ENCODE results near the gene SBK3. TPM values are rescaled to one million over a fixed set of nuclear protein-coding genes. Genes with fewer than 3 reads are reported as not detected.

The SBK3 gene, protein sequence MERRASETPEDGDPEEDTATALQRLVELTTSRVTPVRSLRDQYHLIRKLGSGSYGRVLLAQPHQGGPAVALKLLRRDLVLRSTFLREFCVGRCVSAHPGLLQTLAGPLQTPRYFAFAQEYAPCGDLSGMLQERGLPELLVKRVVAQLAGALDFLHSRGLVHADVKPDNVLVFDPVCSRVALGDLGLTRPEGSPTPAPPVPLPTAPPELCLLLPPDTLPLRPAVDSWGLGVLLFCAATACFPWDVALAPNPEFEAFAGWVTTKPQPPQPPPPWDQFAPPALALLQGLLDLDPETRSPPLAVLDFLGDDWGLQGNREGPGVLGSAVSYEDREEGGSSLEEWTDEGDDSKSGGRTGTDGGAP
- 2.7 TPM for polyA plus RNA-seq (2013, experiment 1 of 4)
- 4.7 TPM for polyA plus RNA-seq (2013, experiment 2 of 4)
- 2.4 TPM for polyA plus RNA-seq (2013, experiment 3 of 4)
- polyA plus RNA-seq (2013, experiment 4 of 4): 3.5 TPM

- Histone ChIP-seq H3K9me3 (ENCODE audit: control insufficient read depth, low read length) (no peaks in the 10 kb centered on the region), H3K4me1 (ENCODE audit: control insufficient read depth, insufficient read depth, low read length) (peaks cover 38% of the 10 kb centered on the region), H3K36me3 (ENCODE audit: control insufficient read depth, insufficient read depth, low read length) (no peaks in the 10 kb centered on the region), H3K27ac (ENCODE audit: insufficient read depth, low read depth, low read length, poor library complexity, severe bottlenecking) (no peak within 1 kb of the TSS), H3K27me3 (ENCODE audit: control insufficient read depth, insufficient read depth, low read length, poor library complexity, severe bottlenecking) (no peaks in the 10 kb centered on the region), H3K4me3 (ENCODE audit: insufficient read depth, low read depth, low read length) (no peak within 1 kb of the TSS)
- whole genome bisulfite sequencing, 2 experiments: 90 to 91% methylated on average over 10 of the region's 10 CpGs
These were observed at the start of gene SBK3 for GRCh38 chr19:55545443-55545842. SBK3 (minus strand) TSS chr19:55545543; CDS start chr19:55545543, 0 bp downstream.

DNA sequence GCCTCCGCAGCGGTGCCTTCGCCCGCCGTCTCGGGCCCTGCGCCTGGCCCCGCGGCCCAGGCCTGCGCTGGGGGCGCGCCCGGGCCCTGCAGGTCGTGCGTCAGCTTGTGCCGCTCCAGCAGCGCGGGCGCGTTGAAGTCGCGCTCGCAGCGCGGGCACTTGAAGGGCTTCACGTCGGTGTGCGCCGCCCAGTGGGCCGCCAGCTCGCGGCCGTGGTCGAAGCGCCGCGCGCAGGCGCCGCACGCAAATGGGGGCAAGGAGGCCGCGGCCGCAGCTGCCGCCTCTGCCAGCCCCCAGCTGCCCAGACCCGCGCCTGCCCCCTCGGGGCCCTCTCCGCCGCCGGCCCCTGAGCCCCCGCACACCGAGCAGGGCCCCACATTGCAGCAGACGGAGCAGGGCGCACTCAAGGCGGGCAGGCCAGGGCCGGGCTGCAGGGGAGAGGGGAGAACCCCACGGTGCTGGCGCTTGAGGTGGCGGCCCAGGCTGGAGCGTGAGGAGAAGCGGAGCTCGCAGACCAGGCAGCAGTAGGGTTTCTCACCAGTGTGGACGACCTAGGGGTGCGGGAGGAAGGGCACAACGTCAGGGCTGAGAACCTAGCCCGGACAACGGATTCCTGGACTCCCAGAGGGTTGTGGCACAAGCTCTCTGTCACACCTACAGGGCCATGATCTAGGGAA is 47.9 kb upstream of the SBK3 start:
- Histone ChIP-seq H3K27ac (ENCODE audit: insufficient read depth, low read depth, low read length, poor library complexity, severe bottlenecking) (no peak overlapping the region), H3K4me3 (ENCODE audit: insufficient read depth, low read depth, low read length) (no peak overlapping the region), H3K27me3 (ENCODE audit: control insufficient read depth, insufficient read depth, low read length, poor library complexity, severe bottlenecking) (no peaks in the 10 kb centered on the region), H3K4me1 (ENCODE audit: control insufficient read depth, insufficient read depth, low read length) (peaks cover 17% of the 10 kb centered on the region), H3K9me3 (ENCODE audit: control insufficient read depth, low read length) (no peaks in the 10 kb centered on the region), H3K36me3 (ENCODE audit: control insufficient read depth, insufficient read depth, low read length) (peaks cover 17% of the 10 kb centered on the region)
- 96 to 97% methylated on average over 68 of the region's 68 CpGs for WGBS, 2 experiments

GRCh38 chr19:55592391-55593090 is 47.2 kb upstream of the SBK3 start:
- WGBS, 2 experiments: 97% methylated on average over 73 of the region's 73 CpGs
- Histone ChIP-seq H3K36me3 (ENCODE audit: control insufficient read depth, insufficient read depth, low read length) (peaks cover 17% of the 10 kb centered on the region), H3K9me3 (ENCODE audit: control insufficient read depth, low read length) (no peaks in the 10 kb centered on the region), H3K27me3 (ENCODE audit: control insufficient read depth, insufficient read depth, low read length, poor library complexity, severe bottlenecking) (no peaks in the 10 kb centered on the region), H3K27ac (ENCODE audit: insufficient read depth, low read depth, low read length, poor library complexity, severe bottlenecking) (no peak overlapping the region), H3K4me1 (ENCODE audit: control insufficient read depth, insufficient read depth, low read length) (peaks cover 10% of the 10 kb centered on the region), H3K4me3 (ENCODE audit: insufficient read depth, low read depth, low read length) (no peak overlapping the region)

- H3K27ac ChIP-seq (ENCODE audit: insufficient read depth, low read depth, low read length, poor library complexity, severe bottlenecking): no peak overlapping the region
These were observed 46.2 kb upstream of the SBK3 start for GRCh38 chr19:55591555-55591954.

DNA sequence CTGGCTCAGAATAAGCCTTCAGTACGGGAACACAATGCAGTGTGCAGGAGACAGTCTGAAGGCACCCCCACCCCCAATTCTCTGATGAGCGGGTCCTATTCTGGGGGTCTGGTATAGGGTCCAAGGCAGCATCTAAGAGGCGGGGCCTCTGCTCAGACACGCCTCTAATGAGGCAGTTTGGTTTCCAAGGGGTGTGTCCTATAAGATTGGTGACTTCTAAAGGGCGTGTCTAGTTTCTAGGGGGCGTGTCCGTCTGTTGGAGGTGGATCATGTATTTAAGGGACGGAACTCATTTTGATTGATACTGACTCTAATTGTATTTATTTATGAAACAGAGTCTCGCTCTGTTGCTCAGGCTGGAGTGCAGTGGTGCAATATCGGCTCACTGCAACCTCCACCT is 45.3 kb upstream of the SBK3 start:
- Histone ChIP-seq H3K27ac (ENCODE audit: insufficient read depth, low read depth, low read length, poor library complexity, severe bottlenecking) (no peak overlapping the region), H3K36me3 (ENCODE audit: control insufficient read depth, insufficient read depth, low read length) (peaks cover 13% of the 10 kb centered on the region), H3K4me1 (ENCODE audit: control insufficient read depth, insufficient read depth, low read length) (peaks cover 9% of the 10 kb centered on the region), H3K4me3 (ENCODE audit: insufficient read depth, low read depth, low read length) (no peak overlapping the region), H3K9me3 (ENCODE audit: control insufficient read depth, low read length) (no peaks in the 10 kb centered on the region), H3K27me3 (ENCODE audit: control insufficient read depth, insufficient read depth, low read length, poor library complexity, severe bottlenecking) (no peaks in the 10 kb centered on the region)
- 91% methylated on average over 10 of the region's 10 CpGs for WGBS, 2 experiments

More at GRCh38 chr19:55591555-55591954, 46.2 kb upstream of the SBK3 start:
- Histone ChIP-seq H3K9me3 (ENCODE audit: control insufficient read depth, low read length) (no peaks in the 10 kb centered on the region), H3K36me3 (ENCODE audit: control insufficient read depth, insufficient read depth, low read length) (peaks cover 17% of the 10 kb centered on the region), H3K4me1 (ENCODE audit: control insufficient read depth, insufficient read depth, low read length) (peaks cover 9% of the 10 kb centered on the region), H3K27me3 (ENCODE audit: control insufficient read depth, insufficient read depth, low read length, poor library complexity, severe bottlenecking) (no peaks in the 10 kb centered on the region), H3K4me3 (ENCODE audit: insufficient read depth, low read depth, low read length) (no peak overlapping the region)
- 87 to 91% methylated on average over 10 of the region's 10 CpGs for WGBS, 2 experiments

DNA sequence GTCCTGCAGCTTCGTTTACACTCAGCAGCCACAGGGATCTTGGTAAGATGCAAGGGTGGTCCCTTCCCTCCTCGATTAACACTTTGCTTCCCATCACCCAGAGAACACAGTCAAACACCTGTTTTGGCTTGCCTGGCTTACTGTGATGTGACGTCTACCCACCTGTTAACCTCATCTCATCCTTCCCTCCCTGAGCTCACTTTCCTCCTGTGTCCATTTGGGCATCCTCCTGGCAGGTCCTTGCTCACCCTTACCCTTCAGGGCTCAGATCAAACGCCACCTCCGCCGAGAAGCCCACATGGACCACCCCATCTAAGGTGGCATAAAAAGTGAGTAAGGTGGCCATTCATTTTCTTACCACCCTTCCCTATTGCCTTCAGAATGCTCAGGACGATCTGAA is 44.8 kb upstream of the SBK3 start:
- WGBS, 2 experiments: 60 to 67% methylated on average over 7 of the region's 7 CpGs
- Histone ChIP-seq H3K36me3 (ENCODE audit: control insufficient read depth, insufficient read depth, low read length) (peaks cover 8% of the 10 kb centered on the region), H3K9me3 (ENCODE audit: control insufficient read depth, low read length) (no peaks in the 10 kb centered on the region), H3K4me3 (ENCODE audit: insufficient read depth, low read depth, low read length) (no peak overlapping the region), H3K4me1 (ENCODE audit: control insufficient read depth, insufficient read depth, low read length) (peaks cover 13% of the 10 kb centered on the region), H3K27ac (ENCODE audit: insufficient read depth, low read depth, low read length, poor library complexity, severe bottlenecking) (no peak overlapping the region), H3K27me3 (ENCODE audit: control insufficient read depth, insufficient read depth, low read length, poor library complexity, severe bottlenecking) (no peaks in the 10 kb centered on the region)

DNA sequence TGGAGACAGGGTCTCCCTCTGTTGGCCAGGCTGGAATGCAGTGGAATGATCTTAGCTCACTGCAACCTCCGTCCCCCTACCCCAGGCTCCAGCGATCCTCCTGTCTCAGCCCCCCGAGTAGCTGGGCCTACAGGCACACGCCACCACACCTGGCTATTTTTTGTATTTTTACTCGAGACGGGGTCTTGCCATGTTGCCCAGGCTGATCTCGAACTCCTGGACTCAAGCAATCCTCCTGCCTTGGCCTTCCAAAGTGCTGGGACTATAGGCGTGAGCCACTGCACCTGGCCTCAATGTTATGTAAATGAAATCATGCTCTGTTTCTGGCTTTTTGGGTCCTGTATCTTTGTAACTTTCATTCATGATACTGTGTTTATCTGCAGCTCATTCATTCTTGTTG is 43.4 kb upstream of the SBK3 start:
- no peak overlapping the region for H3K27ac ChIP-seq (ENCODE audit: insufficient read depth, low read depth, low read length, poor library complexity, severe bottlenecking)
- peaks cover 3% of the 10 kb centered on the region for H3K36me3 ChIP-seq (ENCODE audit: control insufficient read depth, insufficient read depth, low read length)
- WGBS, 2 experiments: 87 to 92% methylated on average over 8 of the region's 8 CpGs
- no peaks in the 10 kb centered on the region for H3K9me3 ChIP-seq (ENCODE audit: control insufficient read depth, low read length)
- no peaks in the 10 kb centered on the region for H3K27me3 ChIP-seq (ENCODE audit: control insufficient read depth, insufficient read depth, low read length, poor library complexity, severe bottlenecking)
- H3K4me1 ChIP-seq (ENCODE audit: control insufficient read depth, insufficient read depth, low read length): peaks cover 13% of the 10 kb centered on the region
- H3K4me3 ChIP-seq (ENCODE audit: insufficient read depth, low read depth, low read length): no peak overlapping the region

- peaks cover 1% of the 10 kb centered on the region for H3K27me3 ChIP-seq (ENCODE audit: control insufficient read depth, insufficient read depth, low read length, poor library complexity, severe bottlenecking)
- H3K9me3 ChIP-seq (ENCODE audit: control insufficient read depth, low read length): no peaks in the 10 kb centered on the region
- WGBS, 2 experiments: 1 to 2% methylated on average over 40 of the region's 40 CpGs
- H3K4me3 ChIP-seq (ENCODE audit: insufficient read depth, low read depth, low read length): peak overlapping the region; percentile 48
- peaks cover 3% of the 10 kb centered on the region for H3K36me3 ChIP-seq (ENCODE audit: control insufficient read depth, insufficient read depth, low read length)
- H3K27ac ChIP-seq (ENCODE audit: insufficient read depth, low read depth, low read length, poor library complexity, severe bottlenecking): peak overlapping the region; percentile 92
- peaks cover 13% of the 10 kb centered on the region for H3K4me1 ChIP-seq (ENCODE audit: control insufficient read depth, insufficient read depth, low read length)
These were observed 41.8 kb upstream of the SBK3 start for GRCh38 chr19:55586976-55587668.

DNA sequence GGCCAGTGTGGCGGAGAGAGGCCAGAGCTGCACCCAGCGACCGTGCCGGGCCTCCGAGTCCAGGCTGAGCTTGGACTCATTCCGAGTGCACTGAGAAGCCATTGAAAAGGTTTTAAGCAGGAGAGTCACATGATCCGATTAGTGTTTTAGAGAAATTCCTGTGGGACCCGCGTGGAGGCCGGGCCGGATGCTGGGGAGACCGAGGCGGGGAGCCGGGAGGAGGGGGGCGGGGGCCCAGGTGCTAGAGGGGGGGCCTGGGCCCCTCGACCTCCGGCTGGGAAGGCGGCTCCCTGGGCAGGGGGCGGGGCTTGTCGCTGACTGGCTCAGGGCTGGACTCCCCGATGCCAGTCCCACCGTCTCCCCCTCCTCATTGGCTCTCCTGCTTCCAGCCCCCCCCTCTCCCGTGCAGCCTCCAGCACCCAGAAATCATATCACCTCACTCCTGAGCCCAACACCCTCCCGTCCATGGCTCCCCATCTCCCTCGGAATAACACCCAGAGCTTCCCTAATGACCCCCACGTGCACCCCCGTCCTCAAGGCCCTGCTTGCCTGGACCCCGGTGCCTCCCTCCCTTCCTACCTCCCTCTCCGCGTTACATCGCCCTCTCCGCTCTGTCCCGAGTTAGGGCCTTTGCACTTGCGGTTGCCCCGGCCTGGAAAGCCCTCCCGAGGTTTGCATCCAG is 40.5 kb upstream of the SBK3 start:
- Histone ChIP-seq H3K27me3 (ENCODE audit: control insufficient read depth, insufficient read depth, low read length, poor library complexity, severe bottlenecking) (peaks cover 4% of the 10 kb centered on the region), H3K27ac (ENCODE audit: insufficient read depth, low read depth, low read length, poor library complexity, severe bottlenecking) (peak overlapping the region; percentile 38), H3K4me1 (ENCODE audit: control insufficient read depth, insufficient read depth, low read length) (peaks cover 13% of the 10 kb centered on the region), H3K4me3 (ENCODE audit: insufficient read depth, low read depth, low read length) (peak overlapping the region; percentile 1), H3K36me3 (ENCODE audit: control insufficient read depth, insufficient read depth, low read length) (no peaks in the 10 kb centered on the region), H3K9me3 (ENCODE audit: control insufficient read depth, low read length) (no peaks in the 10 kb centered on the region)
- 6% methylated on average over 36 of the region's 36 CpGs for WGBS, 2 experiments

Data from ectodermal cell (in vitro differentiated cells).